A549 (cell line): ENCODE measurements around the gene NRBP1.

Experiments
- MAX ChIP-seq: IDR thresholded peaks from 2 replicates; pipeline ENCODE4 v1.6.1; 2012
- POLR2A ChIP-seq: IDR thresholded peaks from 2 replicates; pipeline ENCODE4 v1.6.1; 2012; ENCODE audit warnings: mild to moderate bottlenecking, low read length
- RFX5 ChIP-seq: fragments of 450-650 bp; IDR thresholded peaks from 2 replicates; pipeline ENCODE4 v1.7.1; 2014; ENCODE audit warnings: antibody characterized with exemption, mild to moderate bottlenecking, moderate library complexity
- TF ChIP-seq, protein P1 (sequence below): fragments of >200 bp; sonication (Bioruptor Twin); formaldehyde crosslinking; IDR thresholded peaks from 3 replicates; pipeline ENCODE4 v1.5.1; 2016

DNA sequence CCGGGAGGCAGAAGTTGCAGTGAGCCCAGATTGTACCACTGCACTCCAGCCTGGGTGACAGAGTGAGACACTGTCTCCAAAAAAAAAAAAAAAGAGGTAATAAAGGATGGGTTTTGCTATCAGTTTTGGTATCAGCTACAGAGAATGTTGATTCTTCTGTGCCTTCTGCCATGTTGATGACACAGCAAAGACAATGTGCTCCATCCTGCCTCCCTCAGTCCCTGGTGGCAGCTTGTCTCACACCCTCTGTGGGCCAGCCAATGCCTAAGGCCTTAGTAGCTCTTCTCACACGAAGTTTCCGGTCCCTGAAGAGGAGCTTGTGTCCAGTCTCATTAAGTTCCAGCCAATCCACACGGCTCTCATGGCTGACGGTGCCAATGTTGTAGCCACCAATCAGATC lies 43.5 kb downstream of the NRBP1 start:
- TF ChIP-seq, protein P1, sequence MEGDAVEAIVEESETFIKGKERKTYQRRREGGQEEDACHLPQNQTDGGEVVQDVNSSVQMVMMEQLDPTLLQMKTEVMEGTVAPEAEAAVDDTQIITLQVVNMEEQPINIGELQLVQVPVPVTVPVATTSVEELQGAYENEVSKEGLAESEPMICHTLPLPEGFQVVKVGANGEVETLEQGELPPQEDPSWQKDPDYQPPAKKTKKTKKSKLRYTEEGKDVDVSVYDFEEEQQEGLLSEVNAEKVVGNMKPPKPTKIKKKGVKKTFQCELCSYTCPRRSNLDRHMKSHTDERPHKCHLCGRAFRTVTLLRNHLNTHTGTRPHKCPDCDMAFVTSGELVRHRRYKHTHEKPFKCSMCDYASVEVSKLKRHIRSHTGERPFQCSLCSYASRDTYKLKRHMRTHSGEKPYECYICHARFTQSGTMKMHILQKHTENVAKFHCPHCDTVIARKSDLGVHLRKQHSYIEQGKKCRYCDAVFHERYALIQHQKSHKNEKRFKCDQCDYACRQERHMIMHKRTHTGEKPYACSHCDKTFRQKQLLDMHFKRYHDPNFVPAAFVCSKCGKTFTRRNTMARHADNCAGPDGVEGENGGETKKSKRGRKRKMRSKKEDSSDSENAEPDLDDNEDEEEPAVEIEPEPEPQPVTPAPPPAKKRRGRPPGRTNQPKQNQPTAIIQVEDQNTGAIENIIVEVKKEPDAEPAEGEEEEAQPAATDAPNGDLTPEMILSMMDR = no peak
- no peak for TF ChIP-seq MAX
- TF ChIP-seq POLR2A = no peak
- no peak for TF ChIP-seq RFX5
